ENCODE data around the gene CSF2RB.

Gene CSF2RB

DNA sequence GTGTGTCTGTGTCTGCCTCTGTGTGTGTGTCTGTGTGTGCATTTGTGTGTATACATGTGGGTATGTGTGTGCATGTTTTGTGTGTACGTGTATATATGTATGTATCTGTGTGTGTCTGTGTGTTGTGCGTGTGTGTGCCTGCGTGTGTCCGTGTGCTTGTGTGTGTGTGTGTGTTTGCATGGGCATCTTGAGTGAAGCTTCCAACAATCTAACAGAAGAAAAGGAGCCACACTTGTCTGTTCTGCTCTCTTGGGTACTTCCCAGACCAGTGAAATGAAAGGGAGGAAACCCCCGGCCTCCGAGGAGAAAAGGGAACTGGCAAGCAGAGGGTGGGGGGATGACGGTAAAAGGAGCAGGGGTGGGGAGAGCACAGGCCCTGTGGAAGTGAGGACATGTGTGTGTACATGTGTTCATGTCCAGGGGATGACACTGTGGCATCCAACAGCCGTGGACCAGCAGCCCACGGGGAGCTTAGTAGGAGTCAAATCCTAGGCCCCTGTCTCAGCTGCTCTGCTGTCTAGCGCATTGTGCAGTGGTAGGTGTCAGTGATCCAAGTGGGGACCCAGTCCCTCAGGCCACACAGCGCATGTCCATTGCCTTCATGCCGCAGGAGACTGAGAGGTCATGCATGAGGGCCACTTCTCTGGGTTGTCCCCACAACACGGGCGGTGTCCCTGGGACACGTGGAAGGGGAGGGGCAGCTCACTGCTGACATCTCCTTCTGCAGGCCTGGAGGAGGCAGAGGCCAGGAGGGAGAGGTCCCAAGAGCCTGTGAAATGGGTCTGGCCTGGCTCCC lies 8.1 kb downstream of the CSF2RB start:
- DNase-seq (ENCODE audit: low spot score): no peak

GRCh38 chr22:36922105-36922608 lies 8.7 kb downstream of the CSF2RB start:
- DNase-seq (ENCODE audit: low spot score): peak; percentile 23

GRCh38 chr22:36922711-36923110 lies 9.3 kb downstream of the CSF2RB start:
- DNase-seq (ENCODE audit: low spot score): no peak

DNA sequence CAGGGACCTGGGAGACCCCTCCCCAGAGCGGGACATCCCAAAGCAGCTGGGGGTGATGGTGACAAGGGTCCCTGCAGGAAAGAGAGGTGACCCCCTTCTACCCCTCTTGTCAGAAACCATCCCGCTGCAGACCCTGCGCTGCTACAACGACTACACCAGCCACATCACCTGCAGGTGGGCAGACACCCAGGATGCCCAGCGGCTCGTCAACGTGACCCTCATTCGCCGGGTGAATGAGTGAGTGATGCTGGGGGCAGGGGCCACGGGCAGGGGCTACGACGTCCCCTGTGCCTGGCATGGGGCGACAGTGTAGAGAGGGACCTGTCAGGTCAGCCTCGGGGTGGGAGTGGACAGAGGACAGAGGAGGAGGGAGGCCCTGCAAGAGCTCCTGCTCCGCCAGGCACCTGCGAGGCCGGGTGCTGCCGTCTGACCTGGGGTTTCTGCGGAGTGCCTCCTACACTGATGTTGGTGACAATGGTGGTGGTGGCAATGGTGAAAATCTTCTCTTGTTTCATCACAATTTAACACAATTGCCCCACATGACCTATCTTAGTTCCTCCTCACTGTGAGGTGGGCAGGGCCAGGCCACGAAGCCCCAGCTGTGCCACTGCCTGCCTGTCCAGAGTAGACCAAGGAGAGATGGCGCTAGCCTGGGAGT lies 9.8 kb downstream of the CSF2RB start:
- no peak for DNase-seq (ENCODE audit: low spot score)

DNA sequence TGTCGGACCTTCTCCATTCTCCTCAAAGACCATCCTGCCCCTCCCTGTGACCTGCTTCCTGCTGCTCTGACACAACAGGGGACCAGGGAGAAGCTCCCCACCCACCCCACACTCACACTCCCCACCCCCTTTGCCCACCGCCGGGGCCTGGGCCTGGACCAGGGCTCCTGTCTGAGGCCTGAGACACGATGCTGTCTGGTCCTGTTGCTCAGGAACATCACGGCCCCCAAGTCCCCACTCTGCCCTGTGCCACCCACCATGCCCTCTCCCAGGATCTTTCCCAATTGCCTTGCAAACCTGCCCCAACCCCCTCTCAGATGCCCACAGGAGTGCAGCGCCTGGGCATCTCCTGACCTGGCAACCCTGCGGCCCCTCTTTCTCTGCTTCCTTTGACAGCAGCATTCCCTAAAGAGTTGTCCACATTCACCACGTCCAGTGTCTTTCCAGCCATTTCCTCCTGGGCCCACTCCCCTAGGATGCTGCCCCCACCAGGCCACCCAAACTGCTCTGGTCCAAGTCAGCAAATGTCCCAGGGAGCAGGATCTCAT lies 10.8 kb downstream of the CSF2RB start:
- DNase-seq (ENCODE audit: low spot score): no peak

DNA sequence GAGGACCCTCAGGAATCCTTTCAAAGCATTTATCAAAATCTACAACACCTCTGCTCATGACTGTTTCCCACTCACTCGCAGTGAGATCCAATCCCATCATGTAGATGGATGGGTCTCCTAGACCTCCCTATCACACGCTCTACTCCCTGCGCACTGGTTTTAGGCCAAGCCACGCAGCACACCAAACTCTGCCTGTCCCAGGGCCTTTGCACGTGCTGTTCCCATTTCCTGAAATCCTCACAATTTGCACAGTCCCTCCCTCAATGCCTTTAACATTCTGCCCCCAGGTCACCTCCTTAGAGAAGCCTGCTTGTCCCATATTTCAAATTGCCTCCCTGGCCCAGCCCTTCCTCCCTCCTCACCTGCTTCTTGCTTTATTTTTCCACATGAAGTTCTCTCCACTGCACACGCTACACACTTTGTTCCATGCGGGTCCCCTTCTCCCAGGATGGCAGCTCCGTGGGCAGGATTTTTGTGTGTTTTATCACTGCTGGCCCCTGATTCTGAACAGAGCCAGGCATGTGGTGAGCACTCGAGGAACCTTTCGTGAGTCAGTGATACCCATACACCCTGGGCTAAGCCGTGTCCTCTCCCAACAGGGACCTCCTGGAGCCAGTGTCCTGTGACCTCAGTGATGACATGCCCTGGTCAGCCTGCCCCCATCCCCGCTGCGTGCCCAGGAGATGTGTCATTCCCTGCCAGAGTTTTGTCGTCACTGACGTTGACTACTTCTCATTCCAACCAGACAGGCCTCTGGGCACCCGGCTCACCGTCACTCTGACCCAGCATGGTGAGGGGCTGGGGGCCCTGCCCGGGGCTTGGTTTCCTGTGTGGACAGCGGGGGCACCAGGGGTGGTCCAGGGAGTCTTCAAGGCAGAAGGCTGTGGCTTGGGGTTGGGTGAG lies 12.2 kb downstream of the CSF2RB start:
- no peak for DNase-seq (ENCODE audit: low spot score)

DNA sequence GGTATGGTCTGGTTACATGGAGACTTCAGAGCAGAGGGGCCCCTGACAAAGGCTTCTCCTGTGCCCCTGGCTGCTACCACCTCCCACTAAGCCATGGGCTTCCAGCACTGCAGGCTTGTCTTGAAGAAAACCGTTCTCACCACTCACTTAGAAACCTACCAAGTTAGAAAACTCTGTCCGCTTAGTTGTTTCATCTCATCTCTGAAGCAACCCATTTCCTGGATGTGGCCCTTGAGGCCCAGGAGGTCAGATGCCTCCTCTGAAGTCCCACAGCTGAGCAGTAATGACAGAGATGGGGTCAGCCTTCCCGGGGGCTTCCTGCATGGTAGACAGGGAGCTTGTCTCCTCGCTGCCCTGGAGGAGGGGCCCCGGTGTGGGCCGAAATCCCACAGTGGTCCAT lies 12.9 kb downstream of the CSF2RB start:
- DNase-seq (ENCODE audit: low spot score): no peak

DNA sequence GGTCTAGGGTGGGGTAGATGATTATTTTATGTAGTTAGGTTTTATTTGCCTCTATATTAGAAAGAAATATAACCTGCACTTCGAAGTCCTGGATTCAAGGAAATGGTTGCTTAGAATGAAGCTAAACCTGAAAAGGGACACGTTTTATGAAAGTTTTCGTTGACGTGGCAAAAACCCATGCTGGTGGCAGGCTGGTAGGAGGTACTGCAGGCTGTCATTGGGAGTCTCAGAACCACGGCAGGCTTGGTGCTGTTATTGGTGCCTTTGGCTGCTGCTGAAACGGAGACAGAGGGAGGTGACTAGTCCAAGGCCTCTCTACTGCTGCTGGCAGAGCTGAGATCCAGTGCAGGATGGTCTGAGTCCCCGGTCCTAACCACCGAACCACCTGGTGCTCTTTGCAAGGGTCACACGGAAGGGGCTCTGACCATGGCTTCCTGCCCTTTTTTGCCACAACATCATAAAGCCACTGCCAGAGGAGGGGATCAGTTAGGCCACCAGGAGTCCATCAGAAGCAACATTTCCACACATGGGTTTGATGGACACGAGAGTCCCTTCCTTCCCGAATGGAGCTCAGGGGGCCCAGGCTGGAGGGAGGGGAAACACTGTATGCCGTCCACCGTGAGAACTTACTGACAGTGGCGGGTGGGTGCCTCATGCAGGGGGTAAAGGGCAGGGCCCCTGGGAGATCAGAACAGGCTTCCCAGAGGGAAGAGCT lies 13.4 kb downstream of the CSF2RB start:
- DNase-seq (ENCODE audit: low spot score): no peak

GRCh38 chr22:36927671-36928070 lies 14.2 kb downstream of the CSF2RB start:
- DNase-seq (ENCODE audit: low spot score): no peak

- no peak for DNase-seq (ENCODE audit: low spot score)
Observed at GRCh38 chr22:36928196-36928595, 14.8 kb downstream of the CSF2RB start.

GRCh38 chr22:36928786-36929535 lies 15.5 kb downstream of the CSF2RB start:
- no peak for DNase-seq (ENCODE audit: low spot score)

DNA sequence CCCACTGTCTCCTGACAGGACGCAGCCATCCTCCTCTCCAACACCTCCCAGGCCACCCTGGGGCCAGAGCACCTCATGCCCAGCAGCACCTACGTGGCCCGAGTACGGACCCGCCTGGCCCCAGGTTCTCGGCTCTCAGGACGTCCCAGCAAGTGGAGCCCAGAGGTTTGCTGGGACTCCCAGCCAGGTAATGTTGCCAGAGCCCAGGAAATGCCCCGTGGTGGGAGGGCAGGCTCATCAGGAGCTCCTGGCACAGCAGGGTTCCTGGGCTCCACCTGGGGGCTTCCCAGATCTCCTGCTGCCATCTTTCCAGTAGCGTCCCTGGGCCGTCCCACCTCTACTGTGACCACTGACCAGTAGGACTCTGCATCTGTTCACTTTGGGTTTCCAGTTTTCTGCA lies 16.2 kb downstream of the CSF2RB start:
- DNase-seq (ENCODE audit: low spot score): no peak

DNA sequence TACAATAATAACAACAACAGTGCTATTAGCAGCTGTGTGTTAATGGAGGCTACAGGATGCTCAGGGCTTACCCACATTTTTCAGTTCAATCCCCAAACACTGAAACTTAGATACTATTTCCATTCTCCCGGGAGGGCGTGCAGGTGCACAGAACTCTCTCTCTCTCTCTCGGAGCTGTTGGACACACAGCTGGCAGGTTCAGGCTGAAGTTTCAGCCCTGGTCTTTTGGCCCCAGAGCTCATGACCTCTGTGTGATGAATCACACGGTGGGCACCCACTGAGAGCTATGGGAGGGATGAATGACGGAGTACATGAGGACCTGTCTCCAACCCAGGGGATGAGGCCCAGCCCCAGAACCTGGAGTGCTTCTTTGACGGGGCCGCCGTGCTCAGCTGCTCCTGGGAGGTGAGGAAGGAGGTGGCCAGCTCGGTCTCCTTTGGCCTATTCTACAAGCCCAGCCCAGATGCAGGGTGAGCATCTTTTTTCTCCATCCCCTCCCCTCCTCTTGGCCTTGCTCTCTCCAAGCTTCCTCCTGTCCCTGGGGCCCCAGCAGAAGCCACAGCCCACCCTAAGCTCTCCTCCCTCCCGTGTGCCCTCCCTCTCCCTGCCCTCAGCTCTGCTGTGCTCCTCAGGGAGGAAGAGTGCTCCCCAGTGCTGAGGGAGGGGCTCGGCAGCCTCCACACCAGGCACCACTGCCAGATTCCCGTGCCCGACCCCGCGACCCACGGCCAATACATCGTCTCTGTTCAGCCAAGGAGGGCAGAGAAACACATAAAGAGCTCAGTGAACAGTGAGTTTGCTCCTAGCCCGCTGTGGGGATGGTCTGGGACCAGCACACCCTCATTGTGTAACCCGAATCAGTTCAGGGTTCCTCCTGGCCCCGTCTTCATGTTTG lies 16.9 kb downstream of the CSF2RB start:
- no peak for DNase-seq (ENCODE audit: low spot score)

GRCh38 chr22:36931446-36931845 lies 18.0 kb downstream of the CSF2RB start:
- DNase-seq (ENCODE audit: low spot score): no peak

DNA sequence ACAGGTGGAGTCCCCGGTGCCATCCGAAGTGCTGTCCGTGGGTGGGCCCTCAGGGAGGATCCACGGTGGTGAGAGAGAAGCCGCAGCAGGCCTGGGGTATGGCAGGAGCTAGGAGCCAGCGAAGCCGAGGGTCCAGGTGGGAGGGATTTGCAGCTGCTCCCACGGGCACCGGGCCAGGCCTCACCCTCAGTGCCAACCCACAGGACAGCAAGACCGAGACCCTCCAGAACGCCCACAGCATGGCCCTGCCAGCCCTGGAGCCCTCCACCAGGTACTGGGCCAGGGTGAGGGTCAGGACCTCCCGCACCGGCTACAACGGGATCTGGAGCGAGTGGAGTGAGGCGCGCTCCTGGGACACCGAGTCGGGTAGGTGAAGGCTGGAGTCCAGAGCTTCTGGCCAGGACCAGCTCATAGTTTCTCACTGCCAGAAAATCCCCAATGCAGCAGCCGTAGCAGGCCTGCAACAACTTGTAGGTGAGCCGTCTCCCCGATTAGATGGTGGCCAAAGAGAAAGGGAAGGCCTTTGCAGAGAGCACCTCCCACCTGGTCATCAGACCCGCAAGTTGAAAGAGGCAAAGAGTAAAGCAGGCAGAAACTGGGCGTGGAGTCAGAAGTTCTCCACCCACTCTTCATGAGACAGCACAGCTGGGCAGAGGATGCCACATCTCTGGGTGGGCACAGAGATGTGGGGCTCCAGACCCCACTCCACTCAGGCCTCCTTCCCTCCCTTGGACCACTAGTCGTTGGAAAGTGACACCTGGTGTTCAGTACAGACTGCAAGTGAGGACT lies 20.4 kb downstream of the CSF2RB start:
- no peak for DNase-seq (ENCODE audit: low spot score)

DNA sequence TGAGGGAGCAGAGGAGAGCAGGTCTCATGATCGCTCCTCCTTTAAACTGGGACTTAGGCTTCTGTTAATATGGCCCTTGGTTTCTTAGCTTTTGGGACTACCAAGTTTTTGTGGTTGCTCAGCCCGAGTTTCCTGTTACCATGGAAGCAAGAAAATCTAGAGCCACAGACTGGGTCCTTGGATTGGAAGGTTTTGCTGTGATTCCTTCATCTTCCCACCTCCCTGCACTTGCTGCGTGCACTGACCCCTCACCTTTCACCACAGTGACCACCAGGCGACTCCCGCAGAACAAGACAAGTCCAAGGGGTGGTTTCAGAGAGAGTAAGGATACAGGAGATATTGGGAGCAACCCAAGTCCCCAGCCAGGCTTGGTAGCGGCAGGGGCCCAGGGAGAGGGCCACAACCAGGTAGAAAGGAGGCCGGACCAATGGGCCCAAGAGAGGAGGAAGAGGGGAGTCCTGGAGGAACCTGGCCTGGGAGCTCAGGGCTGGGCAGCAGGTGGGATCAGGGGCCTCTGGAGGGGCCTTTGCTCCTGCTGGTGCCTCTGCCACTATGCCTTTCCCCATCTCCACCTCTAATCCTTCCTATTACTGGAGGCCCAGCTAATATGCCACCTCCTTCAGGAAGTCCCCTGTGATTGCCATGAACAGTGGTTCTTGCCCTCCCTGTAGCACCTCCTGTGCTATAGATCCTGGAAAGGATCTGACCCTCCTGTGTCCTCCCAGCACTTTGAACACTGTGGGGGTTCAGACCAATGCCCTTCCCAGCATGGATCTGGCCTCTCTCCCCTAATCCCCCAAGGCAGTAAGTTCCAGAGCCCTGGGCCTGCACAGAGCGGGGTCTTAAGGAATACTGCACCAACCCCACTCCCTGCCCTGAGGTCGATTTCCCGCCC lies 21.2 kb downstream of the CSF2RB start:
- DNase-seq (ENCODE audit: low spot score): no peak

GRCh38 chr22:36935313-36935610 lies 21.8 kb downstream of the CSF2RB start:
- DNase-seq (ENCODE audit: low spot score): no peak

DNA sequence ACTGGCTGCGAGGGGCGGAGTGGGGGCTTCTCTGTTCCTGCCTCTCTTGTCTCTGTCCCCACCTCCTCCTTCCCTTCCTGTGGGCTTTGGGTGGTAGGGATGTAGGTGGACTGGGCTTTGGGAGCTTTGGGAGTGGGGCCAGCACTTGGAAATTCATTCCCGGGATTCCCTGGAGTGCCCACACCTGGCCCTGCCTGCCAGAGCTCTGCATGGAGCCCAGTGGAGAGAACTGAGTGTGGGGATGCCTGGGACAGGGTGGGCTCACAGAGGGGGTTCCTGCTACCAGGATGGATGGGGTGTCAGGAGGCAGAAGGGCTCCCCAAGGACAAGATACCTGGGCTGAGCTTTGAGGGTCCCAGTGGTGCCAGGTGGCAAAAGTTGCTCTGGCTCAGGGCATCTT lies 22.3 kb downstream of the CSF2RB start:
- no peak for DNase-seq (ENCODE audit: low spot score)

All from kidney tubule cell (primary cell).